Esophagus squamous epithelium (tissue), 4 donors: ENCODE results near the gene HSD17B2.

Experiments
- CTCF ChIP-seq, 6 experiments: fragments of 450-650 bp in 4 of 6; fragments of 200-600 bp in 2 of 6; sonication (generic) in 2 of 6; IDR thresholded peaks; one replicate each; pipeline ENCODE4 v1.5.1; 2016 to 2019; ENCODE audit warnings: antibody characterized with exemption in 6 of 6, mild to moderate bottlenecking in 4 of 6, moderate library complexity in 4 of 6
- POLR2A ChIP-seq, 4 donors: fragments of 450-650 bp; IDR thresholded peaks; one replicate each; pipeline ENCODE4 v1.6.1; 2017; ENCODE audit warnings: antibody characterized with exemption in 4 of 4, mild to moderate bottlenecking in 4 of 4, moderate library complexity in 3 of 4

- TF ChIP-seq CTCF (IDR thresholded peaks at IDR 0.05) (no peak), POLR2A (IDR thresholded peaks at IDR 0.05) (no peak)
Measured at GRCh38 chr16:82067804-82068325, 32.8 kb downstream of the HSD17B2 start.
